Neutrophil (primary cell): ENCODE data around the gene ARHGEF39.

Experiments used
- H3K27ac ChIP-seq: fragments of 200-600 bp; sonication (generic); 2 replicates; pipeline ENCODE4 v1.5.1; 2016; ENCODE audit warnings: mild to moderate bottlenecking, moderate library complexity
- H3K27me3 ChIP-seq: fragments of 200-600 bp; sonication (generic); 2 replicates; pipeline ENCODE4 v1.6.0; 2016; ENCODE audit warnings: mild to moderate bottlenecking
- H3K36me3 ChIP-seq: fragments of 200-600 bp; sonication (generic); 2 replicates; pipeline ENCODE4 v1.5.1; 2017
- H3K4me1 ChIP-seq, 2 experiments: fragments of 200-600 bp in 1 of 2; sonication (generic) in 1 of 2; 1 replicate in 1 of 2; 2 replicates in 1 of 2; pipeline versions ENCODE4 v1.5.1 to v1.6.1; 2013 to 2016; ENCODE audit warnings: low read depth in 1 of 2, low read length in 1 of 2, mild to moderate bottlenecking in 1 of 2, moderate library complexity in 1 of 2; ENCODE audit not compliant: control insufficient read depth in 1 of 2, insufficient read depth in 1 of 2
- H3K4me3 ChIP-seq, 2 experiments: fragments of 200-600 bp in 1 of 2; sonication (generic) in 1 of 2; 1 replicate in 1 of 2; 2 replicates in 1 of 2; pipeline ENCODE4 v1.5.1; 2013 to 2016; ENCODE audit warnings: low read depth in 1 of 2, low read length in 1 of 2, mild to moderate bottlenecking in 1 of 2, moderate library complexity in 1 of 2
- H3K9me3 ChIP-seq: fragments of 200-600 bp; sonication (generic); 2 replicates; pipeline ENCODE4 v1.5.1; 2016
- TF ChIP-seq, protein P1 (sequence below): fragments of 200-600 bp; sonication (generic); IDR thresholded peaks from 2 replicates; pipeline ENCODE4 v1.5.1; 2016; ENCODE audit warnings: antibody characterized with exemption

The ARHGEF39 gene, protein sequence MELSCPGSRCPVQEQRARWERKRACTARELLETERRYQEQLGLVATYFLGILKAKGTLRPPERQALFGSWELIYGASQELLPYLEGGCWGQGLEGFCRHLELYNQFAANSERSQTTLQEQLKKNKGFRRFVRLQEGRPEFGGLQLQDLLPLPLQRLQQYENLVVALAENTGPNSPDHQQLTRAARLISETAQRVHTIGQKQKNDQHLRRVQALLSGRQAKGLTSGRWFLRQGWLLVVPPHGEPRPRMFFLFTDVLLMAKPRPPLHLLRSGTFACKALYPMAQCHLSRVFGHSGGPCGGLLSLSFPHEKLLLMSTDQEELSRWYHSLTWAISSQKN

GRCh38 chr9:35664531-35665470 is at the start of gene ARHGEF39:
TSS of gene ARHGEF39 (minus strand) at chr9:35665195. CDS start at chr9:35665169, 26 bp downstream.
- Histone ChIP-seq H3K4me1 (peaks cover 22 to 25% of the 10 kb centered on the region in 2 experiments), H3K36me3 (no peaks in the 10 kb centered on the region), H3K27me3 (no peaks in the 10 kb centered on the region), H3K27ac (peak within 1 kb of the TSS; percentile 14), H3K4me3 (peak within 1 kb of the TSS; percentile 63 to 77), H3K9me3 (no peaks in the 10 kb centered on the region)
- TF ChIP-seq, protein P1, sequence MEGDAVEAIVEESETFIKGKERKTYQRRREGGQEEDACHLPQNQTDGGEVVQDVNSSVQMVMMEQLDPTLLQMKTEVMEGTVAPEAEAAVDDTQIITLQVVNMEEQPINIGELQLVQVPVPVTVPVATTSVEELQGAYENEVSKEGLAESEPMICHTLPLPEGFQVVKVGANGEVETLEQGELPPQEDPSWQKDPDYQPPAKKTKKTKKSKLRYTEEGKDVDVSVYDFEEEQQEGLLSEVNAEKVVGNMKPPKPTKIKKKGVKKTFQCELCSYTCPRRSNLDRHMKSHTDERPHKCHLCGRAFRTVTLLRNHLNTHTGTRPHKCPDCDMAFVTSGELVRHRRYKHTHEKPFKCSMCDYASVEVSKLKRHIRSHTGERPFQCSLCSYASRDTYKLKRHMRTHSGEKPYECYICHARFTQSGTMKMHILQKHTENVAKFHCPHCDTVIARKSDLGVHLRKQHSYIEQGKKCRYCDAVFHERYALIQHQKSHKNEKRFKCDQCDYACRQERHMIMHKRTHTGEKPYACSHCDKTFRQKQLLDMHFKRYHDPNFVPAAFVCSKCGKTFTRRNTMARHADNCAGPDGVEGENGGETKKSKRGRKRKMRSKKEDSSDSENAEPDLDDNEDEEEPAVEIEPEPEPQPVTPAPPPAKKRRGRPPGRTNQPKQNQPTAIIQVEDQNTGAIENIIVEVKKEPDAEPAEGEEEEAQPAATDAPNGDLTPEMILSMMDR, result peak; percentile 28

DNA sequence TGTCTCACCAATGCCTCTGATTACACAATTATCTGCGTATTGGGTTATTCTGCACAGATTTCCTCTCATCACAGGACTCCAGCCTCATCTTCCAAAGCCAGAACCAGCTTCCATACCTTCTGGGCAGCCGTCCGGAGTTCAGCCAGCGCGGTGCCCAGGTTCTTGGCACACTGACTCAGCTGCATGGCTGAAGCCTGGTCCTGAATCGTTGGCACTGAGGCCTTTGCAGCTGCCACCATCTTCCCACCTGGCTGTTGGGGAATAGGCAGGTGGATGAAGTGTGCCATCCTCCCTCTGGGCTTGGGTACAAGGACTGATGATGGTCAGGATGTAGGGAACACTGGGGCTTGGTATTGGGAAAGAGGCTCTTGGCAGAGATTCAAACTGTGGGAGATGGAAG is 49.1 kb upstream of the ARHGEF39 start:
- Histone ChIP-seq H3K36me3 (peaks cover 100% of the 10 kb centered on the region), H3K4me1 (no peaks in the 10 kb centered on the region), H3K4me3 (no peak overlapping the region), H3K27ac (no peak overlapping the region), H3K27me3 (no peaks in the 10 kb centered on the region), H3K9me3 (peaks cover 12% of the 10 kb centered on the region)
- TF ChIP-seq, protein P1, result no peak

- Histone ChIP-seq H3K4me1 (no peaks in the 10 kb centered on the region), H3K9me3 (peaks cover 12% of the 10 kb centered on the region), H3K36me3 (peaks cover 100% of the 10 kb centered on the region), H3K27ac (no peak overlapping the region), H3K4me3 (no peak overlapping the region), H3K27me3 (no peaks in the 10 kb centered on the region)
- TF ChIP-seq, protein P1, result no peak
Observed at GRCh38 chr9:35713578-35713977, 48.6 kb upstream of the ARHGEF39 start.

- no peaks in the 10 kb centered on the region for H3K4me1 ChIP-seq
- peaks cover 100% of the 10 kb centered on the region for H3K36me3 ChIP-seq
- peaks cover 16% of the 10 kb centered on the region for H3K9me3 ChIP-seq
- H3K27me3 ChIP-seq, result no peaks in the 10 kb centered on the region
- no peak overlapping the region for H3K4me3 ChIP-seq
- TF ChIP-seq, protein P1, result no peak
- H3K27ac ChIP-seq, result no peak overlapping the region
Observed at GRCh38 chr9:35712762-35713400, 47.9 kb upstream of the ARHGEF39 start.
